Activated B cell treated with CpG ODN at 0.5 μM for 24 hours (primary cell): Measurements from ENCODE around the gene AGAP1. TPM values are rescaled to one million over a fixed set of nuclear protein-coding genes. Genes with fewer than 3 reads are reported as not detected.

Experiments
- ATAC-seq: fragments of 200-7000 bp; cut with Tn5 transposase; one replicate; pipeline ENCODE4 v1.10.0; 2021; ENCODE audit warnings: low read depth, mild to moderate bottlenecking, moderate library complexity
- CTCF ChIA-PET: fragments of 350-600 bp; sonication (Branson Sonifier 250); formaldehyde crosslinking; loops from one replicate; lab custom pipeline; 2021; ENCODE audit warnings: antibody characterized with exemption; lab: Charles Lee
- POLR2A ChIA-PET: fragments of 350-600 bp; sonication (Branson Sonifier 250); formaldehyde crosslinking; loops from one replicate; lab custom pipeline; 2021; ENCODE audit warnings: antibody characterized with exemption; lab: Charles Lee
- DNase-seq: peaks from one replicate; pipeline ENCODE4 v3.0.0; 2022
- H3K27ac Mint-ChIP-seq: one replicate; pipeline ENCODE4 v1.8.0; 2020; ENCODE audit warnings: mixed read lengths
- H3K27me3 Mint-ChIP-seq: one replicate; pipeline ENCODE4 v1.8.0; 2021; ENCODE audit warnings: mixed read lengths
- H3K36me3 Mint-ChIP-seq: one replicate; pipeline ENCODE4 v1.8.0; 2021; ENCODE audit warnings: low read depth, mixed read lengths
- H3K4me1 Mint-ChIP-seq: one replicate; pipeline ENCODE4 v1.8.0; 2021; ENCODE audit warnings: mixed read lengths
- H3K4me3 Mint-ChIP-seq: one replicate; pipeline ENCODE4 v1.8.0; 2020; ENCODE audit warnings: mild to moderate bottlenecking, mixed read lengths
- H3K9me3 Mint-ChIP-seq: one replicate; pipeline ENCODE4 v1.8.0; 2020; ENCODE audit warnings: mixed read lengths
- intact Hi-C: fragments of 100-400 bp; cut with micrococcal nuclease; formaldehyde crosslinking; loops from one replicate; pipeline ENCODE4 v1.15.1; 2024
- total RNA-seq: library from RNA; stranded (reverse); gene quantifications from 2 replicates; pipeline ENCODE4 v1.2.3, GENCODE V29; 2022
- TF ChIP-seq, protein P1 (sequence below): fragments of 200-600 bp; IDR thresholded peaks from one replicate; pipeline ENCODE4 v1.8.0; 2022; ENCODE audit warnings: antibody characterized with exemption, mild to moderate bottlenecking

AGAP1 gene
- total RNA-seq, 1 donor from 2014 or later, result not detected

DNA sequence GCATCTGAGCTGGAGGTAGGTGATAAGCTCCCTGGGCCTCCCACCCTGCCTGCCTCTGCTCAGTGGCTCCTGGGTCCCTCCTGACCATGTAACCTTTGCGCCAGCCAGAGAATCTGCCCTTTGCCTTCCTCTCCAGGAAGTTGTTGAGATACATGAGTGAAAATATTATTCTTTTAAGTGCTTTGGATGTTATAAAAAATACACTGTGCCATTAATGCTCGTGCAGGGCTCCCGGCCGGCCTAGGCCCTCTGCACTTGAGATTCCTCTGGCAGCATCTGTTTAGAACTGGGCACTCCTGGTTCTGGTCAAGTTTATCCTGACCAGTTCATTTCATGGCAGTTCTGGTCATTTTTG is 18.8 kb downstream of the AGAP1 start:
- ATAC-seq (no peak), DNase-seq (no peak)
- Mint-ChIP-seq H3K27me3 (peaks cover 6% of the 10 kb centered on the region), H3K4me1 (no peaks in the 10 kb centered on the region), H3K4me3 (no peak overlapping the region), H3K27ac (no peak overlapping the region), H3K36me3 (no peaks in the 10 kb centered on the region), H3K9me3 (peaks cover 6% of the 10 kb centered on the region)
- ChIA-PET POLR2A (no interaction called here), CTCF (no interaction called here)
- TF ChIP-seq, protein P1, sequence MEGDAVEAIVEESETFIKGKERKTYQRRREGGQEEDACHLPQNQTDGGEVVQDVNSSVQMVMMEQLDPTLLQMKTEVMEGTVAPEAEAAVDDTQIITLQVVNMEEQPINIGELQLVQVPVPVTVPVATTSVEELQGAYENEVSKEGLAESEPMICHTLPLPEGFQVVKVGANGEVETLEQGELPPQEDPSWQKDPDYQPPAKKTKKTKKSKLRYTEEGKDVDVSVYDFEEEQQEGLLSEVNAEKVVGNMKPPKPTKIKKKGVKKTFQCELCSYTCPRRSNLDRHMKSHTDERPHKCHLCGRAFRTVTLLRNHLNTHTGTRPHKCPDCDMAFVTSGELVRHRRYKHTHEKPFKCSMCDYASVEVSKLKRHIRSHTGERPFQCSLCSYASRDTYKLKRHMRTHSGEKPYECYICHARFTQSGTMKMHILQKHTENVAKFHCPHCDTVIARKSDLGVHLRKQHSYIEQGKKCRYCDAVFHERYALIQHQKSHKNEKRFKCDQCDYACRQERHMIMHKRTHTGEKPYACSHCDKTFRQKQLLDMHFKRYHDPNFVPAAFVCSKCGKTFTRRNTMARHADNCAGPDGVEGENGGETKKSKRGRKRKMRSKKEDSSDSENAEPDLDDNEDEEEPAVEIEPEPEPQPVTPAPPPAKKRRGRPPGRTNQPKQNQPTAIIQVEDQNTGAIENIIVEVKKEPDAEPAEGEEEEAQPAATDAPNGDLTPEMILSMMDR, result no peak
- intact Hi-C loops, result no loop called here

DNA sequence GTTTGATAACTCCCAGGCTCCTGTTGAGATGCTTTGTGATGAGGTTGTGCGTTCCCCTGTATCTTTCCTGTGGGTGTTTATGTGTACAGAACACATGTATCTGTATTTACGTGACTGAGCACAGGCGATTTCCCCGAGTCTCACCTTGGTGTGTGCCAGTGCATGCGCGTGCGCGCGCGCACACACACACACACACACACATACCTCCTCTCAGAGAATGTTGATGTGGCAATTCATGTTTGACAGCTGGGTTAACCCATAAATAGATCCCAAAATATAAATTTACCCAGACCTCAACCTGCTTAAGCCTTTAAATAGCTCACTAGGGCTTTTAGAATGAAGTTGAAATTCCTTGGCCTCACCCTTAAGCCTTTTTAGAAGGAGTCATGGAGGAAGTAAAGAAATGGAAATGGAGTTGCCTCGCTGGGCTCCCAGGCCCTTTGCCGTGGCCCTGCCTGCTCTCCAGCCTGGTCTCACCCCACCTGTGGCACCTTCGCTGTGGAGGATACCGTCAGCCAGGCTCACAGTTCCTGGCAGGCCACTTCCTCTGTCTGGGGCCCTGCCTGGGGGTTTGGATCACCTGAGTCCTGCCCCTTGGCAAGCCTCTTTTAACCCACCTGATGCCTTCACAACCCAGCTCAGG is 20.3 kb downstream of the AGAP1 start:
- H3K4me1 Mint-ChIP-seq, result no peaks in the 10 kb centered on the region
- no peak overlapping the region for H3K4me3 Mint-ChIP-seq
- intact Hi-C loops, result no loop called here
- no peak for DNase-seq
- peaks cover 3% of the 10 kb centered on the region for H3K9me3 Mint-ChIP-seq
- no peaks in the 10 kb centered on the region for H3K36me3 Mint-ChIP-seq
- TF ChIP-seq, protein P1, result no peak
- ATAC-seq, result no peak
- POLR2A ChIA-PET, result no interaction called here
- H3K27me3 Mint-ChIP-seq, result peaks cover 3% of the 10 kb centered on the region
- CTCF ChIA-PET, result no interaction called here
- H3K27ac Mint-ChIP-seq, result no peak overlapping the region

DNA sequence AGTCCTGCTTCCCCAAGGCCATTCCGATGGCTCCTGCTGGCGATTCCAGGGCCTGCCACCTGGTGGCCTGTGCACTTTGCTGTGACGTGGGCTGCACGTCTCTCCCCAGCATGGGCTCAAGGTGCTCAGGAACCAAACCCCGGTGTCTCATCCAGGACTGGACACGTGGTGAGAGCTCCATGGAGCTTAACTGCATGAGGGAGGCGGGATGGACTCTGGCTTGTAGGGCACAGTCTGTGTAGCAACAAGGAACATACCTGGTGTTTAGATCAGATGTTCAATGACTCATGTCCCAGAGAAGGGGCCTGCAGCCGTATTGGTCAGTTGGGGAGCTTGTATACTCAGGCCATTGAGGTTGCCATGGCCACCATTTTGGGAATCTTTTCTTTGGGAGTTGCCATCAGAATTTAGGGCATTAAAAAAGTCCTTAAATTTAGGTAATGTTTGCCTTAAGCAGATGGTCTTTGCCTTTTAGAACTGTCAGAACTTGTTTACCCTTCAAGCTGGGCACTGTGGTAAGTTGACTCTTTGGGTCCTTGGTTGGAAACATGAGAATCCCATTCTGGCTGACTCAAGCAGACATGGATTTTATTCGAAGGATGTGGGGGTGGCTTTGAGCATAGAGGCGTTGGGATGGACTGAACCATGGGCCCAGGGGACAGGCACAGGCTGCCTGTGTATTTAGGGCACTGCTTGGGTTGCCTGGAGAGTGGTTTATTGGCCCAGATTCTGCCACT is 21.0 kb downstream of the AGAP1 start:
- Mint-ChIP-seq H3K27ac (no peak overlapping the region), H3K4me3 (no peak overlapping the region), H3K9me3 (peaks cover 3% of the 10 kb centered on the region), H3K4me1 (no peaks in the 10 kb centered on the region), H3K36me3 (no peaks in the 10 kb centered on the region), H3K27me3 (peaks cover 3% of the 10 kb centered on the region)
- DNase-seq, result no peak
- CTCF ChIA-PET, result no interaction called here
- TF ChIP-seq, protein P1, result no peak
- ATAC-seq, result no peak
- POLR2A ChIA-PET, result no interaction called here
- intact Hi-C loops, result no loop called here

DNA sequence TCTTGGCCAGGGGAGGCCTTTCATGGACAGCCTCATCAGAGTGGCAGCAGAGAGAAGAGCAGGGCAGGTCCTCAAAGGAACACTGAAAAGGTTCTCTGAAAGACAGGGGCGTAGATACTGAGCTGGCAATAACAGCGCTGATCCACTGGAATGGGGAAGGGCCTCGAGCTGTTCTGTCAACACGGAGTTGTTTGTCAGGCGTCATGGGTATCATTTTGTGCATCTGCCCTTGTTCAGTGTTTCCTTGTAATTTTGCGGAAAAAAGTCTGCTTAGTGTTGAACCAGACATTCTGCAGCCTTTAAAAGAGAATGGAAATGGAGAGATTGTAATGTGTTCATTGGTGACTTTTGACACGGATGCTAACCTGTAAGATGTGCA is 21.5 kb downstream of the AGAP1 start:
- intact Hi-C loops, result no loop called here
- Mint-ChIP-seq H3K4me1 (no peaks in the 10 kb centered on the region), H3K27ac (no peak overlapping the region), H3K4me3 (no peak overlapping the region), H3K9me3 (peaks cover 2% of the 10 kb centered on the region), H3K27me3 (peaks cover 2% of the 10 kb centered on the region), H3K36me3 (no peaks in the 10 kb centered on the region)
- CTCF ChIA-PET, result no interaction called here
- POLR2A ChIA-PET, result no interaction called here
- TF ChIP-seq, protein P1, result no peak
- DNase-seq (no peak), ATAC-seq (no peak)

DNA sequence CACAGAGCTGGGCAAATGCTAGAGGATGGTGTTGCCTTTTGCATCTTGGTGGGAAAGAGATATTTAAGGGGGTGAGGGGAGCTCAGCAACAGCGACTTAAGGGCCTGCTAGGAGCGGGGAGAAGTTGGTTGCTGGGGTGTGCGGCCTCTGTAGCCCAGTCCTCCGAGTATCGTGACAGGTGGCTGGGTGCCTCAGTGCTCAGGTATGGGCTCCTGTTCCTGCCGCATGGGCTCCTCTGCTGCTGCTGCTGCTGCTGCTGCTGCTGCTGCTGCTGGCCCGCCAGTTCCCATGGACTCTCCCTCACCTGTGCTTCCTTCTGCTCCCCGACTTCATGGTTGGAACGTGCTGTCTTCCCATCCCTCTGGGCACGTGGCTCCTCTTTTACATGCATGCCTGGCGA is 22.0 kb downstream of the AGAP1 start:
- intact Hi-C loops, result no loop called here
- no peaks in the 10 kb centered on the region for H3K9me3 Mint-ChIP-seq
- TF ChIP-seq, protein P1, result no peak
- H3K27ac Mint-ChIP-seq, result no peak overlapping the region
- POLR2A ChIA-PET, result no interaction called here
- ATAC-seq, result no peak
- H3K36me3 Mint-ChIP-seq, result no peaks in the 10 kb centered on the region
- H3K27me3 Mint-ChIP-seq, result no peaks in the 10 kb centered on the region
- H3K4me3 Mint-ChIP-seq, result no peak overlapping the region
- H3K4me1 Mint-ChIP-seq, result no peaks in the 10 kb centered on the region
- no peak for DNase-seq
- CTCF ChIA-PET, result no interaction called here
